HepG2 (cell line): ENCODE measurements around the gene AGPAT3. TPM values are rescaled to one million over a fixed set of nuclear protein-coding genes. Genes with fewer than 3 reads are reported as not detected.

Experiments
- ATAC-seq: fragments of 200-7000 bp; cut with Tn5 transposase; 3 replicates; pipeline ENCODE4 v1.9.1; 2020; ENCODE audit warnings: mild to moderate bottlenecking, moderate library complexity
- BruUV-seq: library from RNA; stranded (reverse); fragments of 400-500 nt; replicated peaks from 2 replicates; lab custom pipeline; 2021; lab: Mats Ljungman, UMichigan
- CTCF ChIA-PET: fragments of 300-600 bp; formaldehyde crosslinking; extraction: SDS; loops from one replicate; lab custom pipeline; 2021; ENCODE audit warnings: low total read pairs, inconsistent platforms, low intra/inter-chr PET ratio; lab: Yijun Ruan, JAX
- POLR2A ChIA-PET: fragments of 350-600 bp; sonication (Branson Sonifier 250); formaldehyde crosslinking; loops from one replicate; lab custom pipeline; 2020; ENCODE audit warnings: antibody characterized with exemption, inconsistent platforms; lab: Yijun Ruan, JAX
- DNase-seq: peaks from one replicate; pipeline ENCODE4 v3.0.0-alpha.2; 2015; ENCODE audit warnings: low spot score
- FAIRE-seq: peaks from 3 replicates; lab custom pipeline; 2011; peaks lifted over from hg19 to GRCh38; lab: Jason Lieb, UNC
- H2AFZ ChIP-seq: one replicate; pipeline ENCODE4 v1.6.1; 2011; ENCODE audit warnings: low read length, inconsistent platforms
- H3K27ac ChIP-seq: fragments of 300-600 bp; 3 replicates; pipeline ENCODE4 v1.8.0; 2011; ENCODE audit warnings: mixed run types, mild to moderate bottlenecking, mixed read lengths, low read length, inconsistent platforms; ENCODE audit not compliant: insufficient read depth; ENCODE audit errors: extremely low read length
- H3K27me3 ChIP-seq, 2 experiments: fragments of 200-600 bp in 1 of 2; 2 replicates in 1 of 2; 3 replicates in 1 of 2; pipeline versions ENCODE4 v1.6.0 to v1.8.0; 2011; ENCODE audit warnings: low read length in 2 of 2, mild to moderate bottlenecking in 2 of 2, moderate library complexity in 2 of 2, inconsistent platforms in 1 of 2; ENCODE audit not compliant: insufficient read depth in 2 of 2, control insufficient read depth in 1 of 2
- H3K36me3 ChIP-seq, 2 experiments: fragments of 200-600 bp in 1 of 2; replicated peaks in 1 of 2; 2 replicates in 1 of 2; 3 replicates in 1 of 2; pipeline versions ENCODE4 v1.5.1 to v1.8.0; 2011; ENCODE audit warnings: low read length in 2 of 2, inconsistent platforms in 1 of 2; ENCODE audit not compliant: insufficient read depth in 2 of 2, control insufficient read depth in 1 of 2
- H3K4me1 ChIP-seq: 2 replicates; pipeline ENCODE4 v1.5.1; 2012; ENCODE audit warnings: low read length, inconsistent platforms; ENCODE audit not compliant: insufficient read depth
- H3K4me2 ChIP-seq: 2 replicates; pipeline ENCODE4 v1.6.0; 2011; ENCODE audit warnings: low read depth, low read length, inconsistent platforms
- H3K4me3 ChIP-seq, 3 experiments: fragments of 200-600 bp in 1 of 3; sonication (generic), shearing (Covaris generic) in 1 of 3; replicated peaks in 1 of 3; 2 replicates each; pipeline ENCODE4 v1.5.1; 2011 to 2016; ENCODE audit warnings: low read length in 3 of 3, inconsistent platforms in 2 of 3, low read depth in 2 of 3, mild to moderate bottlenecking in 2 of 3, control low read depth in 1 of 3, mixed read lengths in 1 of 3; ENCODE audit not compliant: insufficient read depth in 1 of 3
- H3K79me2 ChIP-seq: one replicate; pipeline ENCODE4 v1.6.1; 2011; ENCODE audit warnings: low read length, inconsistent platforms; ENCODE audit not compliant: insufficient read depth
- H3K9ac ChIP-seq: 2 replicates; pipeline ENCODE4 v1.6.0; 2011; ENCODE audit warnings: mild to moderate bottlenecking, low read depth, low read length, inconsistent platforms; ENCODE audit not compliant: insufficient read depth
- H3K9me3 ChIP-seq: 2 replicates; pipeline ENCODE4 v1.5.1; 2012; ENCODE audit warnings: mild to moderate bottlenecking, low read length
- H4K20me1 ChIP-seq: 2 replicates; pipeline ENCODE4 v1.6.0; 2011; ENCODE audit warnings: inconsistent platforms, mild to moderate bottlenecking, low read length, moderate library complexity; ENCODE audit not compliant: insufficient read depth
- ATF1 ChIP-seq: IDR thresholded peaks from 2 replicates; pipeline ENCODE4 v1.6.1; 2016; ENCODE audit warnings: mild to moderate bottlenecking, control low read depth
- ATF6 ChIP-seq: sonication (generic); formaldehyde crosslinking; conservative IDR thresholded peaks from 2 replicates; pipeline ENCODE4 v1.4.0; 2020; ENCODE audit warnings: missing genetic modification reagents
- ATRX ChIP-seq: sonication (generic); formaldehyde crosslinking; IDR thresholded peaks from 2 replicates; pipeline ENCODE4 v1.4.0; 2020; ENCODE audit warnings: missing genetic modification reagents, borderline replicate concordance
- CENPX ChIP-seq: sonication (generic); formaldehyde crosslinking; IDR thresholded peaks from 2 replicates; pipeline ENCODE4 v1.9.0; 2021; ENCODE audit warnings: mild to moderate bottlenecking, missing genetic modification reagents, moderate library complexity
- CHD4 ChIP-seq: fragments of 200-600 bp; sonication (generic); IDR thresholded peaks from 2 replicates; pipeline ENCODE4 v1.7.0; 2017; ENCODE audit warnings: mild to moderate bottlenecking, low read length, borderline replicate concordance
- DMTF1 ChIP-seq: sonication (generic); formaldehyde crosslinking; IDR thresholded peaks from 2 replicates; pipeline ENCODE4 v1.4.0; 2020; ENCODE audit warnings: mild to moderate bottlenecking, missing genetic modification reagents
- ESRRA ChIP-seq: sonication (generic); formaldehyde crosslinking; IDR thresholded peaks from 2 replicates; pipeline ENCODE4 v1.5.1; 2020; ENCODE audit warnings: mild to moderate bottlenecking, low read depth, missing genetic modification reagents
- ETV6 ChIP-seq: sonication (generic); formaldehyde crosslinking; conservative IDR thresholded peaks from 2 replicates; pipeline ENCODE4 v1.4.0; 2020; ENCODE audit warnings: missing genetic modification reagents
- HOXA7 ChIP-seq: sonication (generic); formaldehyde crosslinking; IDR thresholded peaks from 2 replicates; pipeline ENCODE4 v1.8.1; 2022; ENCODE audit warnings: mild to moderate bottlenecking, missing genetic modification reagents, moderate library complexity
- MAF1 ChIP-seq: sonication (generic); formaldehyde crosslinking; IDR thresholded peaks from 2 replicates; pipeline ENCODE4 v1.5.0; 2020; ENCODE audit warnings: missing genetic modification reagents, borderline replicate concordance
- MED8 ChIP-seq: sonication (generic); formaldehyde crosslinking; IDR thresholded peaks from 2 replicates; pipeline ENCODE4 v1.8.1; 2023; ENCODE audit warnings: mild to moderate bottlenecking, missing genetic modification reagents; ENCODE audit not compliant: insufficient replicate concordance
- MEIS1 ChIP-seq: sonication (generic); formaldehyde crosslinking; IDR thresholded peaks from 2 replicates; pipeline ENCODE4 v1.9.0; 2021; ENCODE audit warnings: mild to moderate bottlenecking, missing genetic modification reagents, moderate library complexity, borderline replicate concordance
- NAIF1 ChIP-seq: sonication (generic); formaldehyde crosslinking; IDR thresholded peaks from 2 replicates; pipeline ENCODE4 v1.5.0; 2020; ENCODE audit warnings: mild to moderate bottlenecking, missing genetic modification reagents, borderline replicate concordance
- RBAK ChIP-seq: sonication (generic); formaldehyde crosslinking; IDR thresholded peaks from 2 replicates; pipeline ENCODE4 v1.5.1; 2020; ENCODE audit warnings: mild to moderate bottlenecking, missing genetic modification reagents
- RFX1 ChIP-seq: fragments of 450-650 bp; IDR thresholded peaks from 2 replicates; pipeline ENCODE4 v1.6.1; 2017
- SRSF4 ChIP-seq: fragments of 200-400 bp; formaldehyde crosslinking; IDR thresholded peaks from one replicate; pipeline ENCODE4 v1.6.1; 2018; ENCODE audit warnings: mild to moderate bottlenecking, low read depth, low read length, moderate library complexity; ENCODE audit not compliant: poor library complexity, severe bottlenecking
- TCF7L2 ChIP-seq: IDR thresholded peaks from 2 replicates; pipeline ENCODE4 v1.6.1; 2011; ENCODE audit warnings: mild to moderate bottlenecking, low read depth, low read length, moderate library complexity
- ZBTB38 ChIP-seq: sonication (generic); formaldehyde crosslinking; IDR thresholded peaks from 2 replicates; pipeline ENCODE4 v1.5.1; 2020; ENCODE audit warnings: mild to moderate bottlenecking, missing genetic modification reagents
- ZNF263 ChIP-seq: sonication (generic); formaldehyde crosslinking; IDR thresholded peaks from 2 replicates; pipeline ENCODE4 v1.4.0; 2020; ENCODE audit warnings: missing genetic modification reagents
- ZNF296 ChIP-seq: sonication (generic); formaldehyde crosslinking; conservative IDR thresholded peaks from 2 replicates; pipeline ENCODE4 v1.5.0; 2020; ENCODE audit warnings: mild to moderate bottlenecking, missing genetic modification reagents
- ZNF343 ChIP-seq: sonication (generic); formaldehyde crosslinking; IDR thresholded peaks from 2 replicates; pipeline ENCODE4 v1.4.0; 2020; ENCODE audit warnings: mild to moderate bottlenecking, missing genetic modification reagents
- ZNF775 ChIP-seq: sonication (generic); formaldehyde crosslinking; IDR thresholded peaks from 2 replicates; pipeline ENCODE4 v1.4.0; 2020; ENCODE audit warnings: missing genetic modification reagents, mild to moderate bottlenecking, moderate library complexity, borderline replicate concordance
- WGBS: methylation state at CpG from one replicate; pipeline ENCODE4 v1.1.6; 2017; ENCODE audit warnings: low lambda C conversion rate; 5-methylcytosine and 5-hydroxymethylcytosine counted together
- in situ Hi-C: cut with HindIII; loops from 2 replicates; pipeline ENCODE4 v1.10.0; 2017; ENCODE audit warnings: low pct_unique_long_range_greater_than_20kb; ENCODE audit not compliant: extremely low pct_ligation_motif_present
- intact Hi-C: fragments of 100-400 bp; cut with micrococcal nuclease; formaldehyde crosslinking; loops from one replicate; pipeline ENCODE4 v1.10.0; 2022; ENCODE audit not compliant: unreplicated experiment
- polyA plus RNA-seq, 8 experiments: library from polyadenylated mRNA; depleted of rRNA in 3 of 8; stranded (reverse) in 7 of 8; unstranded in 1 of 8; fragments of >200 nt; fragmentation: Illumina TruSeq in 4 of 8; extraction: Trizol in 4 of 8; gene quantifications; 2 replicates each; pipeline versions ENCODE4 v1.2.1 to v1.2.3, GENCODE V29; 2011 to 2016; ENCODE audit warnings: low read depth in 4 of 8, missing spikeins in 1 of 8, mixed read lengths in 1 of 8; ENCODE audit not compliant: insufficient read depth in 1 of 8
- total RNA-seq, 5 experiments: library from RNA; depleted of rRNA; stranded (reverse); fragments of >200 nt; fragmentation: Illumina TruSeq; extraction: Trizol; gene quantifications; 2 replicates each; pipeline ENCODE4 v1.2.3, GENCODE V29; 2016; ENCODE audit warnings: low read depth in 1 of 5

AGPAT3 gene
- total and polyA plus RNA-seq, 2 of the 13 experiments (the other 11 are each of a cell fraction or from before 2014, with no cell fraction given): 32.2 to 54.4 TPM

- in situ Hi-C loops (no loop called here), intact Hi-C loops (no loop called here)
- H3K4me2 ChIP-seq: peak overlapping the region; percentile 95
- peaks cover 12% of the 10 kb centered on the region for H4K20me1 ChIP-seq
- H3K4me3 ChIP-seq: peak overlapping the region; percentile 72 to 87 (median 79)
- peak overlapping the region; percentile 82 for H3K9ac ChIP-seq
- H3K27ac ChIP-seq: peak overlapping the region; percentile 89
- peaks cover 1 to 8% of the 10 kb centered on the region in 2 experiments; a peak in 2 of 5 replicates for H3K36me3 ChIP-seq
- POLR2A ChIA-PET: interaction anchor here (1.5 to 1.7 kb wide), 3 partner anchors 9 to 45 kb away, joined by 4 to 11 read pairs (median 9); no protein-coding TSS in a partner anchor
- no peak overlapping the region for H2AFZ ChIP-seq
- FAIRE-seq (peak; percentile 71), ATAC-seq (peak; percentile 73), DNase-seq (peak; percentile 88)
- H3K27me3 ChIP-seq: peaks cover under 1 to 3% of the 10 kb centered on the region in 2 experiments; a peak in 2 of 5 replicates
- no peaks in the 10 kb centered on the region for H3K9me3 ChIP-seq
- CTCF ChIA-PET: no interaction called here
- peaks cover 53% of the 10 kb centered on the region for H3K79me2 ChIP-seq
- TSS peak; percentile 93 for BruUV-seq
- WGBS: 2% methylated on average over 18 of the region's 24 CpGs
- peaks cover 42% of the 10 kb centered on the region for H3K4me1 ChIP-seq
- TF ChIP-seq ZNF775 (CRISPR knock-in tag) (0 out of 2 replicates have a peak, but pooled peaks have one; percentile 40), ZNF296 (CRISPR knock-in tag) (no peak), ATRX (CRISPR knock-in tag) (no peak), ZNF263 (CRISPR knock-in tag) (peak; percentile 38; the same call in 1 of the 2 replicates), DMTF1 (no peak), RBAK (CRISPR knock-in tag) (no peak), TCF7L2 (no peak), CENPX (CRISPR knock-in tag) (no peak), MAF1 (CRISPR knock-in tag) (no peak), ETV6 (CRISPR knock-in tag) (no peak), SRSF4 (no peak), ZBTB38 (peak; percentile 53; the same call in 1 of the 2 replicates), ZNF343 (CRISPR knock-in tag) (no peak), RFX1 (no peak), ATF6 (CRISPR knock-in tag) (no peak), MEIS1 (CRISPR knock-in tag) (peak; percentile 39; the same call in 1 of the 2 replicates), CHD4 (no peak), NAIF1 (no peak), ESRRA (CRISPR knock-in tag) (no peak), HOXA7 (CRISPR knock-in tag) (no peak), ATF1 (CRISPR knock-in tag) (no peak), MED8 (CRISPR knock-in tag) (no peak)
Measured at GRCh38 chr21:43866659-43867331, 1.8 kb downstream of the AGPAT3 start.
